ENCODE measurements around the gene LYST.

LYST gene

GRCh38 chr1:235617808-235618207 lies 248.9 kb downstream of the LYST start:
- TF ChIP-seq, protein P1, sequence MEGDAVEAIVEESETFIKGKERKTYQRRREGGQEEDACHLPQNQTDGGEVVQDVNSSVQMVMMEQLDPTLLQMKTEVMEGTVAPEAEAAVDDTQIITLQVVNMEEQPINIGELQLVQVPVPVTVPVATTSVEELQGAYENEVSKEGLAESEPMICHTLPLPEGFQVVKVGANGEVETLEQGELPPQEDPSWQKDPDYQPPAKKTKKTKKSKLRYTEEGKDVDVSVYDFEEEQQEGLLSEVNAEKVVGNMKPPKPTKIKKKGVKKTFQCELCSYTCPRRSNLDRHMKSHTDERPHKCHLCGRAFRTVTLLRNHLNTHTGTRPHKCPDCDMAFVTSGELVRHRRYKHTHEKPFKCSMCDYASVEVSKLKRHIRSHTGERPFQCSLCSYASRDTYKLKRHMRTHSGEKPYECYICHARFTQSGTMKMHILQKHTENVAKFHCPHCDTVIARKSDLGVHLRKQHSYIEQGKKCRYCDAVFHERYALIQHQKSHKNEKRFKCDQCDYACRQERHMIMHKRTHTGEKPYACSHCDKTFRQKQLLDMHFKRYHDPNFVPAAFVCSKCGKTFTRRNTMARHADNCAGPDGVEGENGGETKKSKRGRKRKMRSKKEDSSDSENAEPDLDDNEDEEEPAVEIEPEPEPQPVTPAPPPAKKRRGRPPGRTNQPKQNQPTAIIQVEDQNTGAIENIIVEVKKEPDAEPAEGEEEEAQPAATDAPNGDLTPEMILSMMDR (IDR thresholded peaks at IDR 0.05; ENCODE audit: insufficient read depth, low read length), result no peak
- TF ChIP-seq, protein P2, sequence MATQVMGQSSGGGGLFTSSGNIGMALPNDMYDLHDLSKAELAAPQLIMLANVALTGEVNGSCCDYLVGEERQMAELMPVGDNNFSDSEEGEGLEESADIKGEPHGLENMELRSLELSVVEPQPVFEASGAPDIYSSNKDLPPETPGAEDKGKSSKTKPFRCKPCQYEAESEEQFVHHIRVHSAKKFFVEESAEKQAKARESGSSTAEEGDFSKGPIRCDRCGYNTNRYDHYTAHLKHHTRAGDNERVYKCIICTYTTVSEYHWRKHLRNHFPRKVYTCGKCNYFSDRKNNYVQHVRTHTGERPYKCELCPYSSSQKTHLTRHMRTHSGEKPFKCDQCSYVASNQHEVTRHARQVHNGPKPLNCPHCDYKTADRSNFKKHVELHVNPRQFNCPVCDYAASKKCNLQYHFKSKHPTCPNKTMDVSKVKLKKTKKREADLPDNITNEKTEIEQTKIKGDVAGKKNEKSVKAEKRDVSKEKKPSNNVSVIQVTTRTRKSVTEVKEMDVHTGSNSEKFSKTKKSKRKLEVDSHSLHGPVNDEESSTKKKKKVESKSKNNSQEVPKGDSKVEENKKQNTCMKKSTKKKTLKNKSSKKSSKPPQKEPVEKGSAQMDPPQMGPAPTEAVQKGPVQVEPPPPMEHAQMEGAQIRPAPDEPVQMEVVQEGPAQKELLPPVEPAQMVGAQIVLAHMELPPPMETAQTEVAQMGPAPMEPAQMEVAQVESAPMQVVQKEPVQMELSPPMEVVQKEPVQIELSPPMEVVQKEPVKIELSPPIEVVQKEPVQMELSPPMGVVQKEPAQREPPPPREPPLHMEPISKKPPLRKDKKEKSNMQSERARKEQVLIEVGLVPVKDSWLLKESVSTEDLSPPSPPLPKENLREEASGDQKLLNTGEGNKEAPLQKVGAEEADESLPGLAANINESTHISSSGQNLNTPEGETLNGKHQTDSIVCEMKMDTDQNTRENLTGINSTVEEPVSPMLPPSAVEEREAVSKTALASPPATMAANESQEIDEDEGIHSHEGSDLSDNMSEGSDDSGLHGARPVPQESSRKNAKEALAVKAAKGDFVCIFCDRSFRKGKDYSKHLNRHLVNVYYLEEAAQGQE (IDR thresholded peaks at IDR 0.05; ENCODE audit: insufficient replicate concordance, low read depth), result no peak
- TF ChIP-seq POLR2AphosphoS5 (IDR thresholded peaks at IDR 0.05; ENCODE audit: low read depth), result no peak
- TF ChIP-seq GABPA (IDR thresholded peaks at IDR 0.05; ENCODE audit: low read depth), result no peak
- TF ChIP-seq SPI1 (IDR thresholded peaks at IDR 0.05; ENCODE audit: borderline replicate concordance, low read depth), result no peak
- H3K27me3 ChIP-seq (ENCODE audit: insufficient read depth, poor library complexity, severe bottlenecking), result no peaks in the 10 kb centered on the region
- no peak overlapping the region for H3K4me3 ChIP-seq (replicated peaks; ENCODE audit: insufficient read depth, low read length)
- no peak overlapping the region for H3K27ac ChIP-seq (replicated peaks)
- no peak for DNase-seq (ENCODE audit: low read depth in 1 of 2, low spot score in 1 of 2)

DNA sequence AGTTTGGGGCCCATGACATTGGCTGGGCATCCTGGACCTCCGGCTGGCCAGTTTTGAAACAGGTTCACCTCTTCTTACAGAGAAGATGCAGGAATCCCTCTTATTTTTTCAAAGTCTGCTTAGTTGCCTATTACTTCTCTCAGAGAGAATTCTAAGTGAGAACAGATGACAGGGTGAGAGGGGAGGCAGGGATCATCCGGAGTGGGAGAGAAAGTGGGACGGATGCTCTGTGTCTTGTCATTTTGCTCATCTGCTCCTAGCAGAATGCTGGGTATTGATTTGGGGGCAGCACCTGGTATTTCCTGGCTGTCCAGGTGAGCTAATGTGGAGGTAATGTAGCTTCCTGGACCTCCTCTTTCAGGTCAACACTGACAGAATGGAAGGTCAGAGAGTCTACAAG lies 249.6 kb downstream of the LYST start:
- H3K4me3 ChIP-seq (replicated peaks; ENCODE audit: insufficient read depth, low read length), result no peak overlapping the region
- TF ChIP-seq, protein P1 (IDR thresholded peaks at IDR 0.05; ENCODE audit: insufficient read depth, low read length), result no peak
- no peak for TF ChIP-seq SPI1 (IDR thresholded peaks at IDR 0.05; ENCODE audit: borderline replicate concordance, low read depth)
- TF ChIP-seq, protein P2 (IDR thresholded peaks at IDR 0.05; ENCODE audit: insufficient replicate concordance, low read depth), result no peak
- no peak for TF ChIP-seq POLR2AphosphoS5 (IDR thresholded peaks at IDR 0.05; ENCODE audit: low read depth)
- no peak for TF ChIP-seq GABPA (IDR thresholded peaks at IDR 0.05; ENCODE audit: low read depth)
- no peak for DNase-seq (ENCODE audit: low read depth in 1 of 2, low spot score in 1 of 2)
- H3K27ac ChIP-seq (replicated peaks), result no peak overlapping the region
- H3K27me3 ChIP-seq (ENCODE audit: insufficient read depth, poor library complexity, severe bottlenecking), result no peaks in the 10 kb centered on the region

DNA sequence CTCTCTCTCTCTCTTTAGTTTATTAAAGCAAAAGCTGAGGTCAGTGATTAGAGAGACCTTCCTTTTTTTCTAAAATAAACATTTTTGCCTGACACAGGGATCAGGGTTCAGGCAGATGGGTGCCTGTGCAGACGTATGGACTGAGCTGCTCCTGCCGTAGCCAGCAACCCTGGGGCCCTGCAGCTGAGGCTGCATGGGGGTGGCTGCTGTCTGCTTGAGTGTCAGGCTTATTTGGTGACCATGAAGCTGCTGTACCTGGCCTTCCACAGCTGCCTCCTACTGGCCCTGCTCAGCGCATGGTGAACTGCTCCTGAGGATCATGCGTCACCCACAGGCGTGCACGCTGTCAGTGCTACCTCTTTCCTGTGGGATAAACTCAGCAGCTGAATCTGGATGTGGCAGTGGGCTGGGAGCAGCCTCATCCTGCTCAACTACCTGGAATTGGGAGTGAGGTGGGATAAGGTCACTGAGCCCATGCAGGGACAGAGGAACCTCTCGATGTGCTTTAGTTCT lies 252.2 kb downstream of the LYST start:
- Histone ChIP-seq H3K27me3 (ENCODE audit: insufficient read depth, poor library complexity, severe bottlenecking) (no peaks in the 10 kb centered on the region), H3K4me3 (replicated peaks; ENCODE audit: insufficient read depth, low read length) (no peak overlapping the region), H3K27ac (replicated peaks) (no peak overlapping the region)
- TF ChIP-seq GABPA (IDR thresholded peaks at IDR 0.05; ENCODE audit: low read depth) (no peak), POLR2AphosphoS5 (IDR thresholded peaks at IDR 0.05; ENCODE audit: low read depth) (no peak), SPI1 (IDR thresholded peaks at IDR 0.05; ENCODE audit: borderline replicate concordance, low read depth) (no peak)
- TF ChIP-seq, protein P2 (IDR thresholded peaks at IDR 0.05; ENCODE audit: insufficient replicate concordance, low read depth), result no peak
- TF ChIP-seq, protein P1 (IDR thresholded peaks at IDR 0.05; ENCODE audit: insufficient read depth, low read length), result no peak
- no peak for DNase-seq (ENCODE audit: low read depth in 1 of 2, low spot score in 1 of 2)
